Measurements from ENCODE around the gene BAIAP2L1.

DNA sequence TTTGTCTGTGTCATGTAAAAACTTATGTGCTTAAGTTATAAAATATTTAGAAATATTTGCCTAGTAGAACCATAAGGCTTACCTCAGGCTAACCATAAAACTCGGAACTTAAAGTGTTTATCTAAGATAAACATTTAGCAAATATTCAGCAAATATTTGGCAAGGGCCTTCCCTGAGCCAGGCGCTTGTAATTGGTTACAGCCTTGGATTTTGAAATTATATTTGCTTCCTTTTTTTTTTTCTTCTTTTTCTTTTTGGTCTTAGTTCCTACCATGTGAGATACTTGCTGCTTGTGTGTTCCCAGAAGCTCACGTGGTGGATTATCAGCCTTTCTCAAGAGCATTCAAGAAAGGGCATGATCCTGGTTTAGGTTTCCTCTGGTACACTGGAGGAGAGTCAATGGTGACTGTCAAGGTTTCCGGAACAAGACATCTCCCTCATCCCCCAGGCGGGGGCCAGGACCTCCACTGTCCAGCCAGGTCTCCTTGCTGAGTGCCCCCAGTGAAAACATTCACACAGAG, 124.6 kb downstream of the BAIAP2L1 start:
- TF ChIP-seq GATA3 (IDR thresholded peaks at IDR 0.05; ENCODE audit: low read depth, low read length) (no peak), GATA2 (IDR thresholded peaks at IDR 0.05; ENCODE audit: low read depth, low read length) (no peak)
